ENCODE results near the gene S1PR1.

S1PR1 gene

DNA sequence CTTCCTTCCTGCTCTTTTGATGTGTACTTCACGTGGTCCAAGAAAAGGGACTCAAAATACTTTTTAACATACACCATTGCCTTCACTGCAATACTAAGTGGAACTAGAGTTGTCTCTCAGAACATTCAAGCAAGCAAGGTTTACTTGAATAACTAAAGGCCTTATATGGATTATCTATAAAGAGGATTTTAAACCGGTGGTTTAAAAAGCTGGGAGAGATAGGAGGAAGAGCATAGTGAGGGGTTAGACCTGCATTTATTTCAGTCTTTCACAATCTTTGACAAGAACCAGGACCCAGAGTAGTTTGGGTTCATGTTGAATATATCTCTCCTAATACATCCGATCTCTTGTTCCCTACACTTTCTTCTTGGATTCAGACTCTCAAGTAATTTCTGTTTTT is 6.9 kb downstream of the S1PR1 start:
- H3K9me3 Mint-ChIP-seq = no peaks in the 10 kb centered on the region
- DNase-seq (no peak), ATAC-seq (replicated peaks) (no peak)
- H3K27ac Mint-ChIP-seq = peak overlapping the region; percentile 83 to 92
- H3K4me3 Mint-ChIP-seq = peak overlapping the region in 1 of 2 donors; percentile 11
- H3K27me3 Mint-ChIP-seq = no peaks in the 10 kb centered on the region
- H3K36me3 Mint-ChIP-seq (ENCODE audit: insufficient read depth) = peaks cover 64% of the 10 kb centered on the region
- peaks cover 58 to 70% of the 10 kb centered on the region in 2 donors for H3K4me1 Mint-ChIP-seq (ENCODE audit: low read depth in 2 of 2)

DNA sequence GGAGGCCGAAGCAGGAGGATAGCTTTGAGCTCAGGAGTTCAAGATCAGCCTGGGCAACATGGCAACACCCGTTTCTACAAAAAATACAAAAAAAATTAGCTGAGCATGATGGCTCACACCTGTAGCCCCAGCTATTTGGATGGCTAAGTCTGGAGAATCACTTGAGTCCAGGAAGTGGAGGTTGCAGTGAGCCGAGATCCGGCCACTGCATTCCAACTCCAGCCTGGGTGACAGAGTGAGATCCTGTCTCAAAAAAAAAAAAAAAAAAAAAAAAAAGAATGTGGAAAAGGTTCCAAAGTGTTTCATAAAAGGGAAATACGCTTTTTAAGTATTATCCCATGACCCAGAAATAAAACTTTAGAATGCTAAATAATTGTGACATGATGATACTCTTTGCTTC is 8.0 kb downstream of the S1PR1 start:
- Mint-ChIP-seq H3K4me1 (ENCODE audit: low read depth in 2 of 2) (peaks cover 47 to 59% of the 10 kb centered on the region in 2 donors), H3K4me3 (no peak overlapping the region)
- no peak for DNase-seq

DNA sequence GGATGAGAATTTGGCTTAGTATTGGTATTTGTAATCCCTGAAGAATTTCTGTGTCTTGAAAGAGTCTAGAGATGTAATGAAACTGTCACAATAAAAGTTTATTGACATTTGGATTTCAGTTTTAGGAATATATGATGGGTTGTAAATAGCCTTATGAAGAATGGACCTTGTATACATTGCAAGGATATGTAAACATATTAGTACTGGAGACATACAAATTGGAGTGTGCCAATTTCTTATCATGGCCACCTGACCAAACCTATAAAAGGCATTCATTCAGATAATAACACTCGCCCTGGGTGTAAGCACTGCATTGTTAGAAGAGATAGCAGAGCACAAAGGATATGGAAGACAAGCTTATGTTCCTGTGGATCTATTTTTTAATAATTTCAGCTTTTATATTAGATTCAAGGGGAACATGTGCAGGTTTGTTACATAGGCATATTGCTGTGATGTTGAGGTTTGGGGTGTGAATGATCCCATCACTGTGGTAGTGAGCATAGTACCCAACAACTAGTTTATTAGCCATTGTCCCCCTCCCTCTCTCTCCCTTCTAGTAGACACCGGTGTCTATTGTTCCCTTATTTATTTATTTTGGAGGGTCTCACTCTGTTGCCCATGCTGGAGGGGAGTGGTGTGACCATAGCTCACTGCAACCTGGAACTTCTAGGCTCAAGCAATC is 8.6 kb downstream of the S1PR1 start:
- Mint-ChIP-seq H3K27me3 (no peaks in the 10 kb centered on the region), H3K9me3 (no peaks in the 10 kb centered on the region), H3K4me1 (ENCODE audit: low read depth in 2 of 2) (peaks cover 46 to 59% of the 10 kb centered on the region in 2 donors), H3K4me3 (peak overlapping the region in 1 of 2 donors; percentile 6), H3K27ac (peak overlapping the region; percentile 83 to 92), H3K36me3 (ENCODE audit: insufficient read depth) (peaks cover 47% of the 10 kb centered on the region)
- DNase-seq (no peak), ATAC-seq (replicated peaks) (peak; percentile 48)

More for the DNA sequence above, 8.0 kb downstream of the S1PR1 start:
- Mint-ChIP-seq H3K27ac (peak overlapping the region; percentile 83 to 92), H3K36me3 (ENCODE audit: insufficient read depth) (peaks cover 53% of the 10 kb centered on the region), H3K27me3 (no peaks in the 10 kb centered on the region), H3K9me3 (no peaks in the 10 kb centered on the region)
- no peak for ATAC-seq (replicated peaks)

GRCh38 chr1:101247404-101248287 is 10.8 kb downstream of the S1PR1 start:
- Mint-ChIP-seq H3K4me1 (ENCODE audit: low read depth in 2 of 2) (peaks cover 41 to 51% of the 10 kb centered on the region in 2 donors), H3K27ac (peak overlapping the region; percentile 4 to 46), H3K27me3 (no peaks in the 10 kb centered on the region), H3K9me3 (no peaks in the 10 kb centered on the region), H3K36me3 (ENCODE audit: insufficient read depth) (peaks cover 25% of the 10 kb centered on the region), H3K4me3 (no peak overlapping the region)
- DNase-seq = no peak
- ATAC-seq (replicated peaks) = peak; percentile 61

- ATAC-seq (replicated peaks) (no peak), DNase-seq (no peak)
- no peak overlapping the region for H3K4me3 Mint-ChIP-seq
- H3K27ac Mint-ChIP-seq = peak overlapping the region; percentile 76 to 81
- peaks cover 3% of the 10 kb centered on the region for H3K36me3 Mint-ChIP-seq (ENCODE audit: insufficient read depth)
- no peaks in the 10 kb centered on the region for H3K9me3 Mint-ChIP-seq
- peaks cover 36 to 45% of the 10 kb centered on the region in 2 donors for H3K4me1 Mint-ChIP-seq (ENCODE audit: low read depth in 2 of 2)
- no peaks in the 10 kb centered on the region for H3K27me3 Mint-ChIP-seq
These were observed 13.4 kb downstream of the S1PR1 start for GRCh38 chr1:101250222-101250621.

DNA sequence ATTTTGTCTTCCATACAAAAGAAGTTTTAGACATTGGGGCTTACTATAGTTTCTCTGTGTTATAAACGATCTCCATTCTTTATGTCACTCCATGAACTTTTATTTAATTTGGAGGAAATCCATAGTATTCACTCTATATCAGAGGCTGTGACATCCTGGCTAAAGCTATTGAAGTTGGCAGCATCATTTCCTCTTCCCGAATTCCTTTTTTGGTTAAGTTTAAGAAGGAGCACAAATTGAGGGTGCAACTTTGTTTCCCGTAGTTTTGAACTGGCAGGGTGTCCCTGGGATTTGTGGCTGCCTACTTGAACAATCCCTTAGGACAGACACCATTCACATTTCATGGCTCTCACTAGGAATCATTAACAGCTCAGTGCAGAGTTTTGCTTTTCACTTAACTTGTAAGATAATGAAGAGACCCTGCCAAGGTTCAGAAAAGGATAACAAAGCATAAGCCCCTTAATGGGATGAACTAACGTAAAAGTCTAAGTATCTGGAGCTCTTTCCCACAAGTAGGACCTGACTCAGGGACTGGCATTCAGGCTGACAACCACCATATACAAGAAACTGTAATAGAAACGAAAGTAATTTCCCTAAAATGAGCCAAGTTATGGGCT is 13.9 kb downstream of the S1PR1 start:
- DNase-seq = no peak
- Mint-ChIP-seq H3K4me1 (ENCODE audit: low read depth in 2 of 2) (peaks cover 32 to 39% of the 10 kb centered on the region in 2 donors), H3K4me3 (peak overlapping the region in 1 of 2 donors; percentile 38), H3K9me3 (no peaks in the 10 kb centered on the region), H3K27ac (peak overlapping the region; percentile 76 to 81), H3K27me3 (no peaks in the 10 kb centered on the region), H3K36me3 (ENCODE audit: insufficient read depth) (peaks cover 3% of the 10 kb centered on the region)
- ATAC-seq (replicated peaks) = no peak

- Mint-ChIP-seq H3K9me3 (no peaks in the 10 kb centered on the region), H3K4me3 (no peak overlapping the region), H3K27ac (peak overlapping the region; percentile 76 to 81), H3K27me3 (no peaks in the 10 kb centered on the region), H3K36me3 (ENCODE audit: insufficient read depth) (peaks cover 3% of the 10 kb centered on the region), H3K4me1 (ENCODE audit: low read depth in 2 of 2) (peaks cover 29 to 38% of the 10 kb centered on the region in 2 donors)
- DNase-seq = no peak
- ATAC-seq (replicated peaks) = no peak
These were observed 14.7 kb downstream of the S1PR1 start for GRCh38 chr1:101251504-101251903.

DNA sequence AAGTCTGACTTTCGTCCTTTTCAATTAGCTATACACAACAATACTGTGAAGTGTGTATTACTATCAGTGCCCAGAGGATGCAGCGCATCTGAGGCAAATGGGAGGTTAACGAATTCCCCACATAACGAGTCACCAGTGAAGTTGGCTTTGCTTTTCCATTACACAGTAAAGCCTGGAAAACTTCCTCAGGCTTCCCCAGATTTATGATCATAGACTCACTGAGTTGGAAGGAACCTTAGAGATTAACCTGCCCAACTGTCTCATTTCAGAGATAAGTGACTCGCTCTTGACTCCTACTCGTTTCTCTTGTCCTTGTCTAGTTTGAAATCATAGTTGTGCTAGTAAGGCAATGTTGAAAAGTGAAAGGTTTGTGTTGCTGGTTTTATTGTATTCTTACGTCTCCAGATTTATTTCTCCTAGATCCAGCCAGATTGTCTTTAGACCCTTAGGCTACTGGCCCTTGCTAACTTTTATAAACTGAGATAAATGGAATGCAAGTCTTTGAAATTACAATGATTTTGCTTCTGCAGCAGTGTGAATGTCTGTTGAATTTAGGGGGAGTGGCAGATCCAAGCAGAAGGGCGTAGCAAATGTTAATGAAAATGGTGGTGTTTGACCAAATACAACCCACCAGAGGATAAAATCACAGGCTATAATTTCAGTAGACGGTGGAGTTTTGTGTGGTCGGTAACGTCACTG is 17.3 kb downstream of the S1PR1 start:
- Mint-ChIP-seq H3K4me3 (no peak overlapping the region), H3K36me3 (ENCODE audit: insufficient read depth) (no peaks in the 10 kb centered on the region), H3K9me3 (no peaks in the 10 kb centered on the region), H3K4me1 (ENCODE audit: low read depth in 2 of 2) (peaks cover 36 to 51% of the 10 kb centered on the region in 2 donors), H3K27ac (no peak overlapping the region), H3K27me3 (no peaks in the 10 kb centered on the region)
- DNase-seq (no peak), ATAC-seq (replicated peaks) (no peak)

DNA sequence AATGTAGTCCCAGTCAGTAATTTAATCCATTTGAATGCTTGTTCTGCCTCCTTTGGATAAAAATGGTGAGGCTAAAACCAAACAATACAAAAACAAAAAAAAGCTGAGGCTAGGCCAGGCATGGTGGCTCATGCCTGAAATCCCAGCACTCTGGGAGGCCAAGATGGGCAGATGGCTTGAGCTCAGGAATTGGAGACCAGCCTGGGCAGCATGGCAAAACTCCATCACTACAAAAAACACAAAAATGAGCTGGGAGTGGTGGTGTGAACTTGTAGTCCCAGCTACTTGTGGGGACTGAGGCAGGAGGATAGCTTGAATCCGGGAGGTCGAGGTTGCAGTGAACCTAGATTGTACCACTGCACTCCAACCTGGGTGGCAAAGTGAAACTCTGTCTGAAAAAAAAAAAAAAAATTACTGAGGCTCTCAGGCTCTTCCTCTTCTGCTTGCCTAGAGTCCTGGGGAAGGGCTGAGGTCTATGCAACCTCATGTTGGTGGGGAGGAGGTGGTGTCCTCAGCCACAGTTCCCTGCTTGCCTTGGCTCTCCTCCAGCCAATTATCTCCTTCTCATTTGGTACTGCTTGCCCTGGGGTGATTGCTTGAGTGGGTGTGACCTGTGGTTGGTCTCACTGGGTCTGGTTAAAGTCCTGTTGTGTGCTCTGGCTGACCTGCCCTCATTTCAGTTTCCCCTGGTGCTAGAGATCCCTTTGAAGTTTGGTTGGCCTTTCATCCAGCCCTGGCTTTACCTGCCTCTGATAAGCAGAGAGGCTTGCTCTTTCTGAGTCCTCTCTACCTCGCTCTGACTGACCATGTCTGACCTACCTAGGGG is 20.9 kb downstream of the S1PR1 start:
- ATAC-seq (replicated peaks) = peak; percentile 91
- Mint-ChIP-seq H3K4me3 (peak overlapping the region; percentile 32 to 65), H3K4me1 (ENCODE audit: low read depth in 2 of 2) (peaks cover 43 to 56% of the 10 kb centered on the region in 2 donors), H3K36me3 (ENCODE audit: insufficient read depth) (no peaks in the 10 kb centered on the region), H3K27me3 (no peaks in the 10 kb centered on the region), H3K9me3 (no peaks in the 10 kb centered on the region), H3K27ac (peak overlapping the region; percentile 55 to 62)
- DNase-seq = peak in 2 of 3 experiments; percentile 24 to 34

- Mint-ChIP-seq H3K27me3 (no peaks in the 10 kb centered on the region), H3K27ac (peak overlapping the region; percentile 36 to 55), H3K4me3 (peak overlapping the region in 1 of 2 donors; percentile 37), H3K36me3 (ENCODE audit: insufficient read depth) (no peaks in the 10 kb centered on the region), H3K9me3 (no peaks in the 10 kb centered on the region), H3K4me1 (ENCODE audit: low read depth in 2 of 2) (peaks cover 45 to 59% of the 10 kb centered on the region in 2 donors)
- no peak for DNase-seq
- ATAC-seq (replicated peaks) = no peak
These were observed 22.9 kb downstream of the S1PR1 start for GRCh38 chr1:101259744-101260148.

DNA sequence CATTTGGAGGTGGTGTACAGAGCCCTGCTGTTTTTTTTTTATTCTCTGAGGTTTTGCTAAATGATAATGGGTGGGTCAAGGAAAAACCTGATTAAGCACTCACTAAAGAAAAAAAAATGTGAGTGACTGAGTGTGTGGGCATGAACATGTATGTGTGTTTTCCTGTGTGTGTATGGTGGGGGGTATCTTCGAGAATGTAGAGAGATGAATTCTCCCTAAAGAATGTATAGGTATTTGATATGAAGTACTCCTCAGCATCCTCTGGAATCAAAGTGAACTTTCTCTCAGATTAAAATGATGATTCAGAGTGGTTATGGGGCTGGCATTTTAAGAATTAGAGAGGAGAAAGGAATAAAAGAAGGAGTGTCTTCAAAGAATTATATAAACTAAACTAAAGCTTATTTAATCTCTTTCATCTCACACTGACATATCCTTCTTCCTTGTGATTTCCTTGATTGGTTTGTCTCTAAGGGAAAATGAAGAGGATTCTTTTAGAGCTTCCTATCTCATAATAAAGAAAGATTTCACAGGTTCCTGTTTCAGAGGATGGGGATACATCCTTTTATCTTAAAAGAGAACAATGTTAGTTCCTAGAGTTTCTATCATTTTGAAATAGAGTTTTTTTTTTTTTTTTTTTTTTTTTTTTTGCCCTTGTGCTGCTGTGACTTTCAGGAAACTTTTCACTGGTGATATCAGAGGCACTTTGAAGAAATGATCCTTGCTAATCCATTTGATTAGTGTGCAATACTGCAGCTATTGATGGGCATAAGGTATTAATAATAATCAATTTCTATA is 23.9 kb downstream of the S1PR1 start:
- Mint-ChIP-seq H3K27me3 (no peaks in the 10 kb centered on the region), H3K4me1 (ENCODE audit: low read depth in 2 of 2) (peaks cover 55 to 69% of the 10 kb centered on the region in 2 donors), H3K4me3 (peak overlapping the region in 1 of 2 donors; percentile 19), H3K9me3 (no peaks in the 10 kb centered on the region), H3K36me3 (ENCODE audit: insufficient read depth) (no peaks in the 10 kb centered on the region), H3K27ac (peak overlapping the region; percentile 36 to 55)
- ATAC-seq (replicated peaks) (no peak), DNase-seq (no peak)

- peaks cover 60 to 73% of the 10 kb centered on the region in 2 donors for H3K4me1 Mint-ChIP-seq (ENCODE audit: low read depth in 2 of 2)
- no peaks in the 10 kb centered on the region for H3K9me3 Mint-ChIP-seq
- peak overlapping the region in 1 of 2 donors; percentile 52 for H3K27ac Mint-ChIP-seq
- no peak overlapping the region for H3K4me3 Mint-ChIP-seq
- no peak for ATAC-seq (replicated peaks)
- no peaks in the 10 kb centered on the region for H3K36me3 Mint-ChIP-seq (ENCODE audit: insufficient read depth)
- H3K27me3 Mint-ChIP-seq = no peaks in the 10 kb centered on the region
- no peak for DNase-seq
These were observed 24.8 kb downstream of the S1PR1 start for GRCh38 chr1:101261623-101262022.
